Measurements from ENCODE around the gene MAD1L1.
"Not testable (repeated sequence)": the region's sequence is repeated elsewhere in the genome, so short reads cannot be mapped to it uniquely, and the experiment has no call there.

The MAD1L1 gene

GRCh38 chr7:2170576-2171521 is 61.9 kb downstream of the MAD1L1 start:
- Mint-ChIP-seq H3K27me3 (no peaks in the 10 kb centered on the region), H3K27ac (no peak overlapping the region), H3K9me3 (no peaks in the 10 kb centered on the region), H3K4me3 (no peak overlapping the region), H3K4me1 (no peaks in the 10 kb centered on the region), H3K36me3 (peaks cover 7% of the 10 kb centered on the region)

- H3K9me3 Mint-ChIP-seq = no peaks in the 10 kb centered on the region
- no peaks in the 10 kb centered on the region for H3K27me3 Mint-ChIP-seq
- no peak overlapping the region for H3K4me3 Mint-ChIP-seq
- no peaks in the 10 kb centered on the region for H3K4me1 Mint-ChIP-seq
- H3K36me3 Mint-ChIP-seq = peaks cover 3% of the 10 kb centered on the region
- no peak overlapping the region for H3K27ac Mint-ChIP-seq
Observed at GRCh38 chr7:2169923-2170575, 62.7 kb downstream of the MAD1L1 start.

GRCh38 chr7:2168615-2169311 is 64.0 kb downstream of the MAD1L1 start:
- no peaks in the 10 kb centered on the region for H3K4me1 Mint-ChIP-seq
- H3K4me3 Mint-ChIP-seq = no peak overlapping the region
- no peak overlapping the region for H3K27ac Mint-ChIP-seq
- no peaks in the 10 kb centered on the region for H3K27me3 Mint-ChIP-seq
- no peaks in the 10 kb centered on the region for H3K9me3 Mint-ChIP-seq
- peaks cover 6% of the 10 kb centered on the region for H3K36me3 Mint-ChIP-seq

GRCh38 chr7:2166625-2167280 is 66.0 kb downstream of the MAD1L1 start:
- Mint-ChIP-seq H3K4me3 (no peak overlapping the region), H3K4me1 (no peaks in the 10 kb centered on the region), H3K27me3 (no peaks in the 10 kb centered on the region), H3K27ac (no peak overlapping the region), H3K9me3 (no peaks in the 10 kb centered on the region), H3K36me3 (peaks cover 4% of the 10 kb centered on the region)

- peaks cover 4% of the 10 kb centered on the region for H3K36me3 Mint-ChIP-seq
- no peaks in the 10 kb centered on the region for H3K9me3 Mint-ChIP-seq
- no peaks in the 10 kb centered on the region for H3K4me1 Mint-ChIP-seq
- H3K27me3 Mint-ChIP-seq = no peaks in the 10 kb centered on the region
- H3K4me3 Mint-ChIP-seq = no peak overlapping the region
- H3K27ac Mint-ChIP-seq = no peak overlapping the region
Observed at GRCh38 chr7:2165610-2166594, 66.8 kb downstream of the MAD1L1 start.

- Mint-ChIP-seq H3K27ac (no peak overlapping the region), H3K36me3 (peaks cover 4% of the 10 kb centered on the region), H3K4me1 (no peaks in the 10 kb centered on the region), H3K27me3 (no peaks in the 10 kb centered on the region), H3K4me3 (no peak overlapping the region), H3K9me3 (no peaks in the 10 kb centered on the region)
Observed at GRCh38 chr7:2165239-2165609, 67.5 kb downstream of the MAD1L1 start.

- Mint-ChIP-seq H3K9me3 (no peaks in the 10 kb centered on the region), H3K36me3 (peaks cover 4% of the 10 kb centered on the region), H3K4me3 (no peak overlapping the region), H3K27ac (no peak overlapping the region), H3K27me3 (no peaks in the 10 kb centered on the region), H3K4me1 (peaks cover under 1% of the 10 kb centered on the region)
Observed at GRCh38 chr7:2164646-2165045, 68.1 kb downstream of the MAD1L1 start.

GRCh38 chr7:2163600-2164555 is 68.9 kb downstream of the MAD1L1 start:
- H3K4me1 Mint-ChIP-seq = peaks cover 5% of the 10 kb centered on the region
- no peaks in the 10 kb centered on the region for H3K27me3 Mint-ChIP-seq
- no peak overlapping the region for H3K4me3 Mint-ChIP-seq
- H3K27ac Mint-ChIP-seq = no peak overlapping the region
- H3K9me3 Mint-ChIP-seq = no peaks in the 10 kb centered on the region
- H3K36me3 Mint-ChIP-seq = peaks cover 4% of the 10 kb centered on the region

GRCh38 chr7:2162959-2163358 is 69.8 kb downstream of the MAD1L1 start:
- Mint-ChIP-seq H3K27me3 (no peaks in the 10 kb centered on the region), H3K4me3 (no peak overlapping the region), H3K4me1 (peaks cover 5% of the 10 kb centered on the region), H3K27ac (no peak overlapping the region), H3K9me3 (no peaks in the 10 kb centered on the region), H3K36me3 (peaks cover 4% of the 10 kb centered on the region)

GRCh38 chr7:2162004-2162902 is 70.5 kb downstream of the MAD1L1 start:
- H3K27me3 Mint-ChIP-seq, H3K4me3 Mint-ChIP-seq, H3K9me3 Mint-ChIP-seq, H3K36me3 Mint-ChIP-seq, H3K4me1 Mint-ChIP-seq, H3K27ac Mint-ChIP-seq: not testable (repeated sequence)

- Mint-ChIP-seq H3K4me1 (peaks cover 5% of the 10 kb centered on the region), H3K4me3 (no peak overlapping the region), H3K27ac (no peak overlapping the region), H3K27me3 (no peaks in the 10 kb centered on the region), H3K9me3 (no peaks in the 10 kb centered on the region), H3K36me3 (peaks cover 2% of the 10 kb centered on the region)
Observed at GRCh38 chr7:2159176-2159520, 73.6 kb downstream of the MAD1L1 start.

GRCh38 chr7:2158331-2159175 is 74.2 kb downstream of the MAD1L1 start:
- Mint-ChIP-seq H3K27me3 (no peaks in the 10 kb centered on the region), H3K9me3 (no peaks in the 10 kb centered on the region), H3K27ac (no peak overlapping the region), H3K36me3 (peaks cover 2% of the 10 kb centered on the region), H3K4me3 (no peak overlapping the region), H3K4me1 (peaks cover 5% of the 10 kb centered on the region)

Data from activated naive CD4-positive, alpha-beta T cell treated with anti-CD3 and anti-CD28 coated beads, Interleukin-2, amount 50 U/mL, for 24 hours (primary cell).